Nephron progenitor cell (in vitro differentiated cells): Measurements from ENCODE around the gene NIT2.

ENCODE experiments used
- DNase-seq: peaks from one replicate; pipeline ENCODE4 v3.0.0; 2021
- H3K27ac Mint-ChIP-seq: 2 replicates; pipeline ENCODE4 v1.8.0; 2021; ENCODE audit warnings: mild to moderate bottlenecking, moderate library complexity, mixed read lengths
- H3K27me3 Mint-ChIP-seq: 2 replicates; pipeline ENCODE4 v1.8.0; 2021; ENCODE audit warnings: mild to moderate bottlenecking, low read depth, mixed read lengths; ENCODE audit not compliant: poor library complexity
- H3K36me3 Mint-ChIP-seq: 2 replicates; pipeline ENCODE4 v1.8.0; 2021; ENCODE audit warnings: low read depth, mixed read lengths
- H3K4me1 Mint-ChIP-seq: 2 replicates; pipeline ENCODE4 v1.8.0; 2021; ENCODE audit warnings: mixed read lengths
- H3K4me3 Mint-ChIP-seq: 2 replicates; pipeline ENCODE4 v1.8.0; 2021; ENCODE audit warnings: mild to moderate bottlenecking, moderate library complexity, mixed read lengths
- H3K9me3 Mint-ChIP-seq: 2 replicates; pipeline ENCODE4 v1.8.0; 2021; ENCODE audit warnings: mild to moderate bottlenecking, moderate library complexity, mixed read lengths
- TF ChIP-seq, protein P1 (sequence below): fragments of 200-600 bp; sonication (generic); IDR thresholded peaks from 2 replicates; pipeline ENCODE4 v1.5.0; 2021; ENCODE audit warnings: antibody characterized with exemption

The NIT2 gene

DNA sequence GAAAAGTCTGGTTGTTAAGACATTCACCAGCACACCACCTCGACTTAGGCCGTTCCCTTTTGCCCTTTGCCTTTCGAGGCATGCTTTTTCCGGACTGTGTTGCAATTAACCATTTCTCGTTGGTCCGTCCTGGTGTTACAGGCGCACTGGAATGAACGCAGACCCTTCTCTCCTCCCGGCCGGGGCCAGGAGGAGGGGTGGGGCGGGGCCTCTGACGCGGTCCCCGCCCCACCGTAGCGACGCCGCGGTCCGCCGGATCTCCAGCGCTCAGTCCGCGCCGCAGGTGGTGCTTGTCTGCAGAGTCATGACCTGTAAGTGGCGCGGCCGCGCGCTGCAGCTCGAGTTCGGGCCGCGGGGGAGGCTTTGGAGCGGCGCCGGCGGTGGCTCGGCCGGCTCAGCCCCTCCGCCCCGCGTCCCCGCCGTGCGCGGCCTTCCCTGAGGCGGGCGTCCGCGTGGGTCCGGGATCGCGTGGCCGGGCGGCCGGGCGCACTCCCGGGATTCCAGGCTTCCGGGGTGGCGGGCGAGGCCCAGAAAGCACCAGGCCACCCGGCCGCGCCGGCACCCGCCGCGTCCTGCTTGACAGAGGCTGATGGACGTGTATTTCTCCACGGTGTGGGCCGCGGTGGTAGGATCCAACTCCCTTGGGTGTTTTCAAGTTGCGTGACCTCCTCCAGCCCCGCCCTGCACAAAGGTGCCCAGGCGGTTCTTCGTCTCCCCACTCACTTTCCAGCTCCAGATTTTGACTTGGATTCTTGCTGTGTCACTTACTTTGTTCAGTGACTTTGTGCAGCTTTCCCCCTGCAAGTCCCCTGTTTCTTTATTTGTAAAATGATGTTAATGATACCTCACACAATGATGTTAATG, at the start of gene NIT2:
Gene NIT2 (plus strand): TSS at position 270 of the 864 bp plus-strand sequence. CDS start 35 bp downstream, at position 305.
- peak; percentile 88 for DNase-seq
- Mint-ChIP-seq H3K4me1 (peaks cover 19% of the 10 kb centered on the region), H3K27me3 (peaks cover 4% of the 10 kb centered on the region), H3K9me3 (no peaks in the 10 kb centered on the region), H3K27ac (no peak within 1 kb of the TSS), H3K36me3 (no peaks in the 10 kb centered on the region), H3K4me3 (peak within 1 kb of the TSS; percentile 88)
- TF ChIP-seq, protein P1, sequence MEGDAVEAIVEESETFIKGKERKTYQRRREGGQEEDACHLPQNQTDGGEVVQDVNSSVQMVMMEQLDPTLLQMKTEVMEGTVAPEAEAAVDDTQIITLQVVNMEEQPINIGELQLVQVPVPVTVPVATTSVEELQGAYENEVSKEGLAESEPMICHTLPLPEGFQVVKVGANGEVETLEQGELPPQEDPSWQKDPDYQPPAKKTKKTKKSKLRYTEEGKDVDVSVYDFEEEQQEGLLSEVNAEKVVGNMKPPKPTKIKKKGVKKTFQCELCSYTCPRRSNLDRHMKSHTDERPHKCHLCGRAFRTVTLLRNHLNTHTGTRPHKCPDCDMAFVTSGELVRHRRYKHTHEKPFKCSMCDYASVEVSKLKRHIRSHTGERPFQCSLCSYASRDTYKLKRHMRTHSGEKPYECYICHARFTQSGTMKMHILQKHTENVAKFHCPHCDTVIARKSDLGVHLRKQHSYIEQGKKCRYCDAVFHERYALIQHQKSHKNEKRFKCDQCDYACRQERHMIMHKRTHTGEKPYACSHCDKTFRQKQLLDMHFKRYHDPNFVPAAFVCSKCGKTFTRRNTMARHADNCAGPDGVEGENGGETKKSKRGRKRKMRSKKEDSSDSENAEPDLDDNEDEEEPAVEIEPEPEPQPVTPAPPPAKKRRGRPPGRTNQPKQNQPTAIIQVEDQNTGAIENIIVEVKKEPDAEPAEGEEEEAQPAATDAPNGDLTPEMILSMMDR: no peak

DNA sequence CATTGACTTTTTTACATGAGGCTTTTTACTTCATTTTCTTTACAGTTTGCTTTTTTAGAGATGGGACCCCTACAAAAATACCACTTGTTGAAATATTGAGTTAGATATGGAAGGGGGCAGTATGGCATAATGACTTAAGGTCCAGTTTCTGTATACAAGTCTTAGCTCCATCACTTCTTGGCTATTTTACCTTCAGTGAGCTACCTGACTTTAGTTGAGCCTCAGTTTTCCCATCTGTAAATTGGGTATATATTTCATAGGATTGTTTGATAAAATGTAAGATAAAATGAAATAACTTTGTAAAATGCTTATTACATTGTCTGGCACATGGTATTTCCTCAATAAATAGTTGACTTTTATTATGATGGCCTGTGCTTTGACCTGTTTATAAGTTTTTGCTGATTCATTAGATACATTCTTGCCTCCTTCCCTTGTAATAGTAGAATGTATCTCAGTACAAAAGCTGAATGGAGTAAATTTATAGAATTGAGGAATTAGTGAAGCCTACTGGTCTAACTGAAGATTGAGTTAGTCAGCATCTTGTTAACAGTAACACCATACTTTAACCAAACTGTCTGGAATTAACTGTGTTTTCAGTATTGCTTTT, 46.2 kb upstream of the NIT2 start:
- H3K4me1 Mint-ChIP-seq: no peaks in the 10 kb centered on the region
- H3K36me3 Mint-ChIP-seq: peaks cover 20% of the 10 kb centered on the region
- no peaks in the 10 kb centered on the region for H3K9me3 Mint-ChIP-seq
- no peaks in the 10 kb centered on the region for H3K27me3 Mint-ChIP-seq
- TF ChIP-seq, protein P1: no peak
- H3K27ac Mint-ChIP-seq: no peak overlapping the region
- no peak for DNase-seq
- H3K4me3 Mint-ChIP-seq: no peak overlapping the region

- Mint-ChIP-seq H3K27ac (no peak overlapping the region), H3K4me3 (no peak overlapping the region), H3K9me3 (no peaks in the 10 kb centered on the region), H3K27me3 (no peaks in the 10 kb centered on the region), H3K36me3 (peaks cover 16% of the 10 kb centered on the region), H3K4me1 (no peaks in the 10 kb centered on the region)
- TF ChIP-seq, protein P1: no peak
- DNase-seq: no peak
Observed at GRCh38 chr3:100289339-100289738, 45.2 kb upstream of the NIT2 start.

DNA sequence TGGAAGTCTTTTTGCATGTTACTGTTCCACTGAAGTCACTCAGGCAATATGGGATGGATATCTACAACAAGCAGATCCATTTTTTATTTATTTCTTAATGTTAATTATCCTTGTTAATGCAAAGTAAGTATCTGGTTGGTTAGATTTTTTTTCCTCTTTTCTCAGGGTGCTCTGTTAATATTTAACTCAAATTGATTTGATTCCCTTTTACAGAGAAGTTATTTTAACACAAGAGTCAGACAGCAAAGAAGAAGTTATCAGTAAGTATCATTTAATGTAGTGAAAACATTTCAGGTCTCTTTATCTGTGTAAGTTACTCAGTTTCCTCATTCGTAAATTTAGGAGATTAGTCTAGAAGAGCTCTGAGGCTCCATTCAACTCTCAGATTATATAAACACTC, 39.5 kb upstream of the NIT2 start:
- Mint-ChIP-seq H3K27me3 (peaks cover 4% of the 10 kb centered on the region), H3K4me1 (no peaks in the 10 kb centered on the region), H3K9me3 (no peaks in the 10 kb centered on the region), H3K27ac (no peak overlapping the region), H3K4me3 (no peak overlapping the region), H3K36me3 (peaks cover 51% of the 10 kb centered on the region)
- TF ChIP-seq, protein P1: no peak
- no peak for DNase-seq

GRCh38 chr3:100297784-100298183, 36.8 kb upstream of the NIT2 start:
- Mint-ChIP-seq H3K36me3 (peaks cover 63% of the 10 kb centered on the region), H3K9me3 (no peaks in the 10 kb centered on the region), H3K4me1 (no peaks in the 10 kb centered on the region), H3K27ac (no peak overlapping the region), H3K4me3 (no peak overlapping the region), H3K27me3 (peaks cover 4% of the 10 kb centered on the region)
- TF ChIP-seq, protein P1: no peak
- no peak for DNase-seq
